WTC11 (cell line): ENCODE measurements around the gene MED12. TPM values are rescaled to one million over a fixed set of nuclear protein-coding genes. Genes with fewer than 3 reads are reported as not detected.

Experiments
- ATAC-seq: fragments of 200-7000 bp; cut with Tn5 transposase; 2 replicates; pipeline ENCODE4 v1.10.0; 2021; ENCODE audit warnings: mild to moderate bottlenecking, moderate library complexity
- CTCF ChIA-PET: fragments of 300-600 bp; sonication (Branson Sonifier 250); formaldehyde crosslinking; loops from one replicate; lab custom pipeline; 2021; ENCODE audit warnings: antibody characterized with exemption; lab: Charles Lee
- POLR2A ChIA-PET: fragments of 350-600 bp; sonication (Branson Sonifier 250); formaldehyde crosslinking; loops from one replicate; lab custom pipeline; 2021; ENCODE audit warnings: antibody characterized with exemption; lab: Charles Lee
- DNase-seq: peaks from one replicate; pipeline ENCODE4 v3.0.0; 2021; ENCODE audit warnings: low spot score
- H3K27ac Mint-ChIP-seq: 2 replicates; pipeline ENCODE4 v1.8.0; 2021; ENCODE audit warnings: mixed read lengths
- H3K27me3 Mint-ChIP-seq: 2 replicates; pipeline ENCODE4 v1.8.0; 2021; ENCODE audit warnings: low read depth, mild to moderate bottlenecking, moderate library complexity, mixed read lengths
- H3K36me3 Mint-ChIP-seq: 2 replicates; pipeline ENCODE4 v1.8.0; 2021; ENCODE audit warnings: mixed read lengths
- H3K4me1 Mint-ChIP-seq: 2 replicates; pipeline ENCODE4 v1.8.0; 2022; ENCODE audit warnings: mixed read lengths
- H3K4me3 Mint-ChIP-seq: 2 replicates; pipeline ENCODE4 v1.8.0; 2021; ENCODE audit warnings: mild to moderate bottlenecking, moderate library complexity, mixed read lengths
- H3K9me3 Mint-ChIP-seq: 2 replicates; pipeline ENCODE4 v1.8.0; 2021; ENCODE audit warnings: mixed read lengths
- CBFB ChIP-seq: sonication (generic); formaldehyde crosslinking; IDR thresholded peaks from 2 replicates; pipeline ENCODE4 v1.8.1; 2022; ENCODE audit warnings: mild to moderate bottlenecking, low read depth, missing genetic modification reagents
- CREB1 ChIP-seq: sonication (generic); formaldehyde crosslinking; IDR thresholded peaks from 2 replicates; pipeline ENCODE4 v1.8.0; 2023; ENCODE audit warnings: mild to moderate bottlenecking, missing genetic modification reagents
- FOXJ3 ChIP-seq: sonication (generic); formaldehyde crosslinking; IDR thresholded peaks from 2 replicates; pipeline ENCODE4 v1.9.0; 2021; ENCODE audit warnings: missing genetic modification reagents, mild to moderate bottlenecking, borderline replicate concordance
- FOXP1 ChIP-seq: sonication (generic); formaldehyde crosslinking; IDR thresholded peaks from 2 replicates; pipeline ENCODE4 v1.8.0; 2022; ENCODE audit warnings: missing genetic modification reagents, mild to moderate bottlenecking, moderate library complexity, borderline replicate concordance
- GABPB1 ChIP-seq: sonication (generic); formaldehyde crosslinking; IDR thresholded peaks from 2 replicates; pipeline ENCODE4 v1.8.1; 2023; ENCODE audit warnings: mild to moderate bottlenecking, missing genetic modification reagents
- MYBL2 ChIP-seq: sonication (generic); formaldehyde crosslinking; IDR thresholded peaks from 2 replicates; pipeline ENCODE4 v1.8.1; 2023; ENCODE audit warnings: mild to moderate bottlenecking, moderate library complexity, missing genetic modification reagents
- NFATC4 ChIP-seq: fragments of 250-450 bp; sonication (Bioruptor Pico); IDR thresholded peaks from 2 replicates; pipeline ENCODE4 v1.9.0; 2021; ENCODE audit warnings: mild to moderate bottlenecking
- NR2C2 ChIP-seq: sonication (generic); formaldehyde crosslinking; IDR thresholded peaks from 2 replicates; pipeline ENCODE4 v1.8.0; 2022; ENCODE audit warnings: mild to moderate bottlenecking, missing genetic modification reagents
- PRRX2 ChIP-seq: fragments of 250-450 bp; sonication (Bioruptor Pico); IDR thresholded peaks from 2 replicates; pipeline ENCODE4 v1.8.0; 2021; ENCODE audit warnings: mild to moderate bottlenecking
- SMAD4 ChIP-seq: sonication (generic); formaldehyde crosslinking; IDR thresholded peaks from 2 replicates; pipeline ENCODE4 v1.8.0; 2022; ENCODE audit warnings: mild to moderate bottlenecking, missing genetic modification reagents
- SP1 ChIP-seq: sonication (generic); formaldehyde crosslinking; conservative IDR thresholded peaks from 2 replicates; pipeline ENCODE4 v1.8.1; 2022; ENCODE audit warnings: missing genetic modification reagents
- ZNF396 ChIP-seq: fragments of 250-450 bp; sonication (Bioruptor Pico); IDR thresholded peaks from 2 replicates; pipeline ENCODE4 v1.8.0; 2021; ENCODE audit warnings: mild to moderate bottlenecking, moderate library complexity, borderline replicate concordance
- total RNA-seq: library from RNA; stranded (reverse); gene quantifications from 3 replicates; pipeline ENCODE4 v1.2.3, GENCODE V29; 2021
- TF ChIP-seq, protein P1 (sequence below): sonication (generic); formaldehyde crosslinking; IDR thresholded peaks from 2 replicates; pipeline ENCODE4 v1.8.1; 2022; ENCODE audit warnings: mild to moderate bottlenecking, missing genetic modification reagents, moderate library complexity, borderline replicate concordance
- TF ChIP-seq, protein P2 (sequence below): sonication (generic); formaldehyde crosslinking; IDR thresholded peaks from 2 replicates; pipeline ENCODE4 v1.8.1; 2022; ENCODE audit warnings: low read depth, mild to moderate bottlenecking, moderate library complexity, missing genetic modification reagents, borderline replicate concordance
- TF ChIP-seq, protein P3 (sequence below): fragments of 250-450 bp; sonication (Bioruptor Pico); IDR thresholded peaks from 2 replicates; pipeline ENCODE4 v1.9.0; 2021; ENCODE audit warnings: mild to moderate bottlenecking
- TF ChIP-seq, protein P4 (sequence below): fragments of 200-600 bp; IDR thresholded peaks from 2 replicates; pipeline ENCODE4 v1.8.0; 2022; ENCODE audit warnings: antibody characterized with exemption
- TF ChIP-seq, protein P5 (sequence below): sonication (generic); formaldehyde crosslinking; IDR thresholded peaks from 2 replicates; pipeline ENCODE4 v1.8.1; 2023; ENCODE audit warnings: mild to moderate bottlenecking, moderate library complexity, missing genetic modification reagents
- TF ChIP-seq, protein P6 (sequence below): sonication (generic); formaldehyde crosslinking; IDR thresholded peaks from 2 replicates; pipeline ENCODE4 v1.8.0; 2022; ENCODE audit warnings: mild to moderate bottlenecking, missing genetic modification reagents
- TF ChIP-seq, protein P7 (sequence below): sonication (generic); formaldehyde crosslinking; IDR thresholded peaks from 2 replicates; pipeline ENCODE4 v1.8.0; 2023; ENCODE audit warnings: mild to moderate bottlenecking, missing genetic modification reagents
- TF ChIP-seq, protein P8 (sequence below): sonication (generic); formaldehyde crosslinking; IDR thresholded peaks from 2 replicates; pipeline ENCODE4 v1.8.1; 2023; ENCODE audit warnings: mild to moderate bottlenecking, missing genetic modification reagents, moderate library complexity
- TF ChIP-seq, protein P9 (sequence below): sonication (generic); formaldehyde crosslinking; IDR thresholded peaks from 2 replicates; pipeline ENCODE4 v1.8.1; 2022; ENCODE audit warnings: missing genetic modification reagents, borderline replicate concordance

The MED12 gene
- total RNA-seq, 1 experiment from 2014 or later, result 35.6 TPM

DNA sequence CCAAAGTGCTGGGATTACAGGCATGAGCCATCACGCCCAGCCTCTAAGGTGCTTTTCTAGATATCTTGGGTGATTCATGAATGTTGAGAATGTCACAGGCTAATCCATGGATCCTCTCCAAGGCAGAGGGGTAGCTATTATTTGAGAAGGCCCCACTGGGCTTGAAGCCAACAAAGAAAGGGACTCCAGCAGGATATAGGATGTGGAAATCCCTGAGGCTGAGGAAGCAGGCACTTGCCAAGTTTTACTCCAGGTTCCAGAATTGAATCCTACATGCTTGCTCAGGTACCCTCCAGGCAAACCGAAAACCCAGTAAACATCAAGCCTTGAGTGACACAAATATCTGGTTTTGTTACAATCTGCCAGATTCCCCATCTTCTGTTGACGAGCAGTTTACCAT is 42.1 kb downstream of the MED12 start:
- Mint-ChIP-seq H3K4me3 (no peak overlapping the region), H3K36me3 (no peaks in the 10 kb centered on the region), H3K9me3 (no peaks in the 10 kb centered on the region), H3K4me1 (peaks cover 6% of the 10 kb centered on the region), H3K27me3 (no peaks in the 10 kb centered on the region), H3K27ac (no peak overlapping the region)
- DNase-seq, result no peak
- TF ChIP-seq CBFB, result no peak
- no peak for TF ChIP-seq PRRX2
- TF ChIP-seq GABPB1 (CRISPR knock-in tag), result no peak
- TF ChIP-seq, protein P1, sequence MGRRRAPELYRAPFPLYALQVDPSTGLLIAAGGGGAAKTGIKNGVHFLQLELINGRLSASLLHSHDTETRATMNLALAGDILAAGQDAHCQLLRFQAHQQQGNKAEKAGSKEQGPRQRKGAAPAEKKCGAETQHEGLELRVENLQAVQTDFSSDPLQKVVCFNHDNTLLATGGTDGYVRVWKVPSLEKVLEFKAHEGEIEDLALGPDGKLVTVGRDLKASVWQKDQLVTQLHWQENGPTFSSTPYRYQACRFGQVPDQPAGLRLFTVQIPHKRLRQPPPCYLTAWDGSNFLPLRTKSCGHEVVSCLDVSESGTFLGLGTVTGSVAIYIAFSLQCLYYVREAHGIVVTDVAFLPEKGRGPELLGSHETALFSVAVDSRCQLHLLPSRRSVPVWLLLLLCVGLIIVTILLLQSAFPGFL, result no peak
- TF ChIP-seq NR2C2 (CRISPR knock-in tag), result no peak
- TF ChIP-seq, protein P2, sequence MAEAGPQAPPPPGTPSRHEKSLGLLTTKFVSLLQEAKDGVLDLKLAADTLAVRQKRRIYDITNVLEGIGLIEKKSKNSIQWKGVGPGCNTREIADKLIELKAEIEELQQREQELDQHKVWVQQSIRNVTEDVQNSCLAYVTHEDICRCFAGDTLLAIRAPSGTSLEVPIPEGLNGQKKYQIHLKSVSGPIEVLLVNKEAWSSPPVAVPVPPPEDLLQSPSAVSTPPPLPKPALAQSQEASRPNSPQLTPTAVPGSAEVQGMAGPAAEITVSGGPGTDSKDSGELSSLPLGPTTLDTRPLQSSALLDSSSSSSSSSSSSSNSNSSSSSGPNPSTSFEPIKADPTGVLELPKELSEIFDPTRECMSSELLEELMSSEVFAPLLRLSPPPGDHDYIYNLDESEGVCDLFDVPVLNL, result no peak
- TF ChIP-seq, protein P3, sequence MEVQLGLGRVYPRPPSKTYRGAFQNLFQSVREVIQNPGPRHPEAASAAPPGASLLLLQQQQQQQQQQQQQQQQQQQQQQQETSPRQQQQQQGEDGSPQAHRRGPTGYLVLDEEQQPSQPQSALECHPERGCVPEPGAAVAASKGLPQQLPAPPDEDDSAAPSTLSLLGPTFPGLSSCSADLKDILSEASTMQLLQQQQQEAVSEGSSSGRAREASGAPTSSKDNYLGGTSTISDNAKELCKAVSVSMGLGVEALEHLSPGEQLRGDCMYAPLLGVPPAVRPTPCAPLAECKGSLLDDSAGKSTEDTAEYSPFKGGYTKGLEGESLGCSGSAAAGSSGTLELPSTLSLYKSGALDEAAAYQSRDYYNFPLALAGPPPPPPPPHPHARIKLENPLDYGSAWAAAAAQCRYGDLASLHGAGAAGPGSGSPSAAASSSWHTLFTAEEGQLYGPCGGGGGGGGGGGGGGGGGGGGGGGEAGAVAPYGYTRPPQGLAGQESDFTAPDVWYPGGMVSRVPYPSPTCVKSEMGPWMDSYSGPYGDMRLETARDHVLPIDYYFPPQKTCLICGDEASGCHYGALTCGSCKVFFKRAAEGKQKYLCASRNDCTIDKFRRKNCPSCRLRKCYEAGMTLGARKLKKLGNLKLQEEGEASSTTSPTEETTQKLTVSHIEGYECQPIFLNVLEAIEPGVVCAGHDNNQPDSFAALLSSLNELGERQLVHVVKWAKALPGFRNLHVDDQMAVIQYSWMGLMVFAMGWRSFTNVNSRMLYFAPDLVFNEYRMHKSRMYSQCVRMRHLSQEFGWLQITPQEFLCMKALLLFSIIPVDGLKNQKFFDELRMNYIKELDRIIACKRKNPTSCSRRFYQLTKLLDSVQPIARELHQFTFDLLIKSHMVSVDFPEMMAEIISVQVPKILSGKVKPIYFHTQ, result no peak
- TF ChIP-seq SMAD4, result no peak
- no peak for TF ChIP-seq MYBL2 (CRISPR knock-in tag)
- TF ChIP-seq NFATC4 (CRISPR knock-in tag), result no peak
- TF ChIP-seq CREB1, result no peak
- no peak for TF ChIP-seq FOXJ3 (CRISPR knock-in tag)
- TF ChIP-seq FOXP1 (CRISPR knock-in tag), result no peak
- TF ChIP-seq, protein P4, sequence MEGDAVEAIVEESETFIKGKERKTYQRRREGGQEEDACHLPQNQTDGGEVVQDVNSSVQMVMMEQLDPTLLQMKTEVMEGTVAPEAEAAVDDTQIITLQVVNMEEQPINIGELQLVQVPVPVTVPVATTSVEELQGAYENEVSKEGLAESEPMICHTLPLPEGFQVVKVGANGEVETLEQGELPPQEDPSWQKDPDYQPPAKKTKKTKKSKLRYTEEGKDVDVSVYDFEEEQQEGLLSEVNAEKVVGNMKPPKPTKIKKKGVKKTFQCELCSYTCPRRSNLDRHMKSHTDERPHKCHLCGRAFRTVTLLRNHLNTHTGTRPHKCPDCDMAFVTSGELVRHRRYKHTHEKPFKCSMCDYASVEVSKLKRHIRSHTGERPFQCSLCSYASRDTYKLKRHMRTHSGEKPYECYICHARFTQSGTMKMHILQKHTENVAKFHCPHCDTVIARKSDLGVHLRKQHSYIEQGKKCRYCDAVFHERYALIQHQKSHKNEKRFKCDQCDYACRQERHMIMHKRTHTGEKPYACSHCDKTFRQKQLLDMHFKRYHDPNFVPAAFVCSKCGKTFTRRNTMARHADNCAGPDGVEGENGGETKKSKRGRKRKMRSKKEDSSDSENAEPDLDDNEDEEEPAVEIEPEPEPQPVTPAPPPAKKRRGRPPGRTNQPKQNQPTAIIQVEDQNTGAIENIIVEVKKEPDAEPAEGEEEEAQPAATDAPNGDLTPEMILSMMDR, result no peak
- no peak for TF ChIP-seq ZNF396 (CRISPR knock-in tag)
- TF ChIP-seq, protein P5, sequence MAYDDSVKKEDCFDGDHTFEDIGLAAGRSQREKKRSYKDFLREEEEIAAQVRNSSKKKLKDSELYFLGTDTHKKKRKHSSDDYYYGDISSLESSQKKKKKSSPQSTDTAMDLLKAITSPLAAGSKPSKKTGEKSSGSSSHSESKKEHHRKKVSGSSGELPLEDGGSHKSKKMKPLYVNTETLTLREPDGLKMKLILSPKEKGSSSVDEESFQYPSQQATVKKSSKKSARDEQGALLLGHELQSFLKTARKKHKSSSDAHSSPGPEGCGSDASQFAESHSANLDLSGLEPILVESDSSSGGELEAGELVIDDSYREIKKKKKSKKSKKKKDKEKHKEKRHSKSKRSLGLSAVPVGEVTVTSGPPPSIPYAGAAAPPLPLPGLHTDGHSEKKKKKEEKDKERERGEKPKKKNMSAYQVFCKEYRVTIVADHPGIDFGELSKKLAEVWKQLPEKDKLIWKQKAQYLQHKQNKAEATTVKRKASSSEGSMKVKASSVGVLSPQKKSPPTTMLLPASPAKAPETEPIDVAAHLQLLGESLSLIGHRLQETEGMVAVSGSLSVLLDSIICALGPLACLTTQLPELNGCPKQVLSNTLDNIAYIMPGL, result no peak
- TF ChIP-seq, protein P6, sequence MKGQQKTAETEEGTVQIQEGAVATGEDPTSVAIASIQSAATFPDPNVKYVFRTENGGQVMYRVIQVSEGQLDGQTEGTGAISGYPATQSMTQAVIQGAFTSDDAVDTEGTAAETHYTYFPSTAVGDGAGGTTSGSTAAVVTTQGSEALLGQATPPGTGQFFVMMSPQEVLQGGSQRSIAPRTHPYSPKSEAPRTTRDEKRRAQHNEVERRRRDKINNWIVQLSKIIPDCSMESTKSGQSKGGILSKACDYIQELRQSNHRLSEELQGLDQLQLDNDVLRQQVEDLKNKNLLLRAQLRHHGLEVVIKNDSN, result no peak
- TF ChIP-seq SP1 (CRISPR knock-in tag), result no peak
- TF ChIP-seq, all 79 proteins: peak for 0
- ATAC-seq, result no peak
- ChIA-PET CTCF (no interaction called here), POLR2A (no interaction called here)

DNA sequence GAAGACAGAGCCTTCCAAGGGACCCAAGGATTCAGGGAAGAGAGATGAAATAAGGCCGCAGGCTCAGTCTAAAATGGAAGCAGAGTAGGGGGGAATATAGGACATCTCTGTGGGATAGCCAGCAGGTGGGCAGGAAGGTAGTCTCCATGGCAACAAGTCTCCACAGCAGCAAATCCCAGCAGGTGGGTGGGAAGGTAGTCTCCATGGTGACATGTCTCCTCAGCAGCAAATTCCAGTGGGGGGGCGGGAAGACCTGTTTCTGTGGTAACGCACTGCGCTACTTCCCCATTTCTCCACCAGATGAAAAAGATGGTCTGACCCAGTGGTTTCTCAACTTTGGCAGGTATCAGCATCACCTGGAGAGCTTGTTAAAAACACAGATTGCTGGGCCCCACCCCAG is 44.6 kb downstream of the MED12 start:
- H3K27me3 Mint-ChIP-seq, result no peaks in the 10 kb centered on the region
- peak; percentile 44; the same call in 1 of the 2 replicates for ATAC-seq
- peaks cover 6% of the 10 kb centered on the region for H3K4me1 Mint-ChIP-seq
- ChIA-PET POLR2A (no interaction called here), CTCF (no interaction called here)
- H3K9me3 Mint-ChIP-seq, result no peaks in the 10 kb centered on the region
- H3K27ac Mint-ChIP-seq, result no peak overlapping the region
- DNase-seq, result peak; percentile 55
- no peaks in the 10 kb centered on the region for H3K36me3 Mint-ChIP-seq
- no peak overlapping the region for H3K4me3 Mint-ChIP-seq
- TF ChIP-seq, protein P7, sequence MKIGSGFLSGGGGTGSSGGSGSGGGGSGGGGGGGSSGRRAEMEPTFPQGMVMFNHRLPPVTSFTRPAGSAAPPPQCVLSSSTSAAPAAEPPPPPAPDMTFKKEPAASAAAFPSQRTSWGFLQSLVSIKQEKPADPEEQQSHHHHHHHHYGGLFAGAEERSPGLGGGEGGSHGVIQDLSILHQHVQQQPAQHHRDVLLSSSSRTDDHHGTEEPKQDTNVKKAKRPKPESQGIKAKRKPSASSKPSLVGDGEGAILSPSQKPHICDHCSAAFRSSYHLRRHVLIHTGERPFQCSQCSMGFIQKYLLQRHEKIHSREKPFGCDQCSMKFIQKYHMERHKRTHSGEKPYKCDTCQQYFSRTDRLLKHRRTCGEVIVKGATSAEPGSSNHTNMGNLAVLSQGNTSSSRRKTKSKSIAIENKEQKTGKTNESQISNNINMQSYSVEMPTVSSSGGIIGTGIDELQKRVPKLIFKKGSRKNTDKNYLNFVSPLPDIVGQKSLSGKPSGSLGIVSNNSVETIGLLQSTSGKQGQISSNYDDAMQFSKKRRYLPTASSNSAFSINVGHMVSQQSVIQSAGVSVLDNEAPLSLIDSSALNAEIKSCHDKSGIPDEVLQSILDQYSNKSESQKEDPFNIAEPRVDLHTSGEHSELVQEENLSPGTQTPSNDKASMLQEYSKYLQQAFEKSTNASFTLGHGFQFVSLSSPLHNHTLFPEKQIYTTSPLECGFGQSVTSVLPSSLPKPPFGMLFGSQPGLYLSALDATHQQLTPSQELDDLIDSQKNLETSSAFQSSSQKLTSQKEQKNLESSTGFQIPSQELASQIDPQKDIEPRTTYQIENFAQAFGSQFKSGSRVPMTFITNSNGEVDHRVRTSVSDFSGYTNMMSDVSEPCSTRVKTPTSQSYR, result no peak
- TF ChIP-seq NR2C2 (CRISPR knock-in tag), result no peak
- TF ChIP-seq, protein P8, sequence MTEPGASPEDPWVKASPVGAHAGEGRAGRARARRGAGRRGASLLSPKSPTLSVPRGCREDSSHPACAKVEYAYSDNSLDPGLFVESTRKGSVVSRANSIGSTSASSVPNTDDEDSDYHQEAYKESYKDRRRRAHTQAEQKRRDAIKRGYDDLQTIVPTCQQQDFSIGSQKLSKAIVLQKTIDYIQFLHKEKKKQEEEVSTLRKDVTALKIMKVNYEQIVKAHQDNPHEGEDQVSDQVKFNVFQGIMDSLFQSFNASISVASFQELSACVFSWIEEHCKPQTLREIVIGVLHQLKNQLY, result no peak
- TF ChIP-seq, protein P9, sequence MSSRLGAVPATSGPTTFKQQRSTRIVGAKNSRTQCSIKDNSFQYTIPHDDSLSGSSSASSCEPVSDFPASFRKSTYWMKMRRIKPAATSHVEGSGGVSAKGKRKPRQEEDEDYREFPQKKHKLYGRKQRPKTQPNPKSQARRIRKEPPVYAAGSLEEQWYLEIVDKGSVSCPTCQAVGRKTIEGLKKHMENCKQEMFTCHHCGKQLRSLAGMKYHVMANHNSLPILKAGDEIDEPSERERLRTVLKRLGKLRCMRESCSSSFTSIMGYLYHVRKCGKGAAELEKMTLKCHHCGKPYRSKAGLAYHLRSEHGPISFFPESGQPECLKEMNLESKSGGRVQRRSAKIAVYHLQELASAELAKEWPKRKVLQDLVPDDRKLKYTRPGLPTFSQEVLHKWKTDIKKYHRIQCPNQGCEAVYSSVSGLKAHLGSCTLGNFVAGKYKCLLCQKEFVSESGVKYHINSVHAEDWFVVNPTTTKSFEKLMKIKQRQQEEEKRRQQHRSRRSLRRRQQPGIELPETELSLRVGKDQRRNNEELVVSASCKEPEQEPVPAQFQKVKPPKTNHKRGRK (CRISPR knock-in tag), result no peak
- TF ChIP-seq, protein P6, result no peak
